GM19467 (cell line): ENCODE measurements around the gene C1QTNF7.

Experiments used
- ATAC-seq: cut with Tn5 transposase; IDR thresholded peaks from one replicate; pipeline ENCODE4 v1.9.1; 2021; ENCODE audit warnings: mild to moderate bottlenecking, moderate library complexity; ENCODE audit not compliant: unreplicated experiment

Gene C1QTNF7

DNA sequence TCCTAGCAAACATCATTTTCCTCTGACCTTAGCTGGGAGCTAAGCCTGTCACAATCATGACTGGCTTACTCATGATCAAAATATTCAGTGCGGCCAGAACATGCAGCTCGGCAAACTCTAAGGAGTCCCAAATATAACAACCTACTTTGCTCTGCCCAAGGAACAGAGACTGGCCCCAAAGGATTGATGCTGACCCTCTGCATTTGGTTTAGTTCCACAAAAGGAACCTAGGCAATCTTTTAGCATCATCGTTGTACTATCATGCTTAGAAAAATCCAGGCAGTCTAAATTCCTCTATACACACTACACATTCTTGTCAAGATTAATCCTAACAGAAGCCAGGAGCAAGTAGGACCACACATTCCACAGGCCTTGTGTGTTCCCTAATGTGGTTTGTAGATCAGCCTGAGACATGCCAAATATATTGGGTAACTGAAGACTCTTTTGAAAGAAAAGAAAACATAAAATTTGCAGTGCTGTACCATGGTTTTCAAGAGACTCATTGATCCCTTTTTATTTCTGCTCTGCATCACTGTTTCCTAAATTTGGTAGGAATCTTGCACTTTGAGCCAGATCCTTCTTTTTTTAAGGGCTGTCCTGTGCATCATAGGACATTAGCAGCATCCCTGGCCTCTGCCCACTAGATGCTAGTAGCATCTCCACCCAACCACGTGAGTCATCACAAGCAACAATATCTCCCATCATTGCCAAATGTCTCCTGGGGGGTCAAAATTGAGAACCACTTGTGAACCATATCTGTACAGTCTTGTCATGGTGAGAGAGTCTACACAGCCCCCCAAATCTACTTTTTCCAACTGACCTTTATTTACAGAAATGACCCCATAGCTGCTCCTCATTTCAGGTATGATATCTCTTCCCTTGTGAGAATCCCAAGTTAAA is 24.3 kb downstream of the C1QTNF7 start:
- no peak for ATAC-seq

DNA sequence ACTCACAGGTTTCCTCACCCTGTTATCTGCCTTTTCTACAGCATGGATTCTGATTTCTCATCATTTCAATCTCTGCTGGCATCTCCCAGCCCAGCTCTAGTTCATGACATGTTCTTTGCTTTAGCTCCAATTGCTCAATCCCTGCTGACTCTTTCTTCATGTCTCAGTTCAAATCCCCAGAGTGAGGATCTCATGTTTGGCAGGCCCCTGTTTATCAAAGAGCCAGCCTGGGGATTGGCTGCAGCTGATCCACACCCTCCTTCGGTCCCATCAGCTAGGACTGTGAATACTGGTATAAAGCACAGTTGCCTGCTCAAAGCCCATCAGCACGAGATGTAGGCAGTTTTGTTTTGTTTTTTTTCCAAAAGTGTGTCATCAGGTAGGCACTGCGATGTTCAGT is 27.5 kb downstream of the C1QTNF7 start:
- ATAC-seq = no peak

DNA sequence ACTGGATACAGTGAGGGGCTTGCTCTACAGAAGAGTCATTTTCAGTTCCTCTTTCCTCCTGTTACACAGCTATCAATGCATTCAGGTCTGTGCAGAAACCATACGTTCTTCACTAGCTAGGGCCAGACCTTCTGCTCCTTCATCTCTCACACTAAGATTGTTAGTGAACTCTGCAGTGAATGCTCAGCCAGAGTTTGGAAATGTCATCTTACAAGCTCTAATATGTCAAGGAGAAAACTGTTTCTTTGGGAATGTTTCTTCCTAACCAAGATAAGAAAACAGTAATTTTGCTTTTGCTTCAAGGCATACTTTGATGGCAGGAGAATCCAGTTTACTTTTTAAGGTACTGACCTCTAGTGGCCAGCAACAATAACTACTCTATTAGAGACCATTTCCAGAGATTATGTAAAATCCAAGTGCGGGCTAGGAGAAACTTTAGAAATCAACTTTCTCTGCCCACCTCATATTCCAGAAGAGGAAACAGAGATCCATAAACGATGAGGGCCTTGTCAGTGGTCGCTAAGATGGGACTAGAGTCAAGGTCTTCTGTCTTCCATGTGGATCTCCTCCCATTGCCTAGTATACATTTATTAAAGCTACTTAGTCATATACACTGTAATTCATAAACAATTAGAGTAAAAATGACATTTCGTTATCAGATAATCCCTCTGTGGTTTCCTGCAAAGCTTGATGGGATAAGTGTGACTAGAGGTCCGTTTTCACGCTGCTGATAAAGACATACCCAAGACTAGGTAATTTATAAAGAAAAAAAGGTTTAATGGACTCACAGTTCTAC is 29.8 kb downstream of the C1QTNF7 start:
- ATAC-seq = peak; percentile 92

DNA sequence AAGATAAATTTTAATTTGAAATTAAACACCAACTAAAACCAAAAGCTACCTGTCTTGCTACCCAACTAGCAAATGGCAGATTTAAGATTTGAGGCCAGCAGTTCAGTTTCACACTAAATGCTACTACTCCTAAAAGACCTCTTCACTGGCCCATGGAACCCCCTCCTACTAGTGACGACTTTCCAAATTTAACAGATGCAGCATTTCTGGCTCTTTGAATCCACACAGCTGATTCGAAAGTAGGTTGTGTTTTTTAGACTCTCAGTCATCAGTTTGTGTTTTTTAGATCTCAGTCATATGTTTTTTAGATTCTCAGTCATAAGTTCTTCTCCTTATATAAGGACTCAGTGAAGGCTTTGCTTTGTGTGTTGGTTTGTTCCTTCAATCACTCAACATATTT is 30.8 kb downstream of the C1QTNF7 start:
- no peak for ATAC-seq

DNA sequence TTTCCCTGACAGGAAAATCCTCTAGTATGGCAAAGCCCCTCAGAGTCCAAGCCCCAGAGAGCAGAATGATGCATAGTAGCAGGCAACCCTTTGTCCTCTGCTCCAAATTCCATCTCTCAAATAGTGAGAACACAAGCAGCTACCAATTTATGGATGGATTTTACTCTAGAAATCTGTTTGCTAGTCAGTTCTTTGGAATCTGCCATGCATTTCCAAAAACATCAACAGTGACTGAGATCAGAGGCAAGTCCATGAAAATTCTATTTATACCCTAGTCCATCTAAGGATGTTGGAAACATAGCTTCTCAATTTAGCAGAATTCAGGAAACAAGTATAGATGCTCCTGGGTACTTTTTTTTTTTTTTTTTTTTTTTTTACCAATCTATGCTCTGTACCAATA is 31.9 kb downstream of the C1QTNF7 start:
- no peak for ATAC-seq

DNA sequence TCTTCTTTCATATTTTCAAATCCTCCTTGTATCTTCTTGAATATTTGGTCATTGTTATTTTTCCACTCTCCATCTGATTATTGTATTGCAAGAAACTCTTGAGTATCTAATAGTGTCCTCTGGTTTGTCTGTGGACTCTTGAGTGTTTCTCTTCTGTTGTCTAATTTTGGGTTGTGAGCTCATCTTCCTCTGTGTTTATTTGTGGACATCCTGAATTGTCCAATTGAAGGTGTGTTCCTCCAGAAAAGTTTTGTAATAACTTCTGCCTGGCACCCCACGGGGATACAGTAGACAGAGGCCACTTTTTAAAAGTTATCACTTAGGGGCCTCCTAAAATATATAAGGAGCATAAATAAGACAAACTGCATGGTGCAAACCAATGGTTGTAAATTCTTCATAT is 38.8 kb downstream of the C1QTNF7 start:
- ATAC-seq = no peak

DNA sequence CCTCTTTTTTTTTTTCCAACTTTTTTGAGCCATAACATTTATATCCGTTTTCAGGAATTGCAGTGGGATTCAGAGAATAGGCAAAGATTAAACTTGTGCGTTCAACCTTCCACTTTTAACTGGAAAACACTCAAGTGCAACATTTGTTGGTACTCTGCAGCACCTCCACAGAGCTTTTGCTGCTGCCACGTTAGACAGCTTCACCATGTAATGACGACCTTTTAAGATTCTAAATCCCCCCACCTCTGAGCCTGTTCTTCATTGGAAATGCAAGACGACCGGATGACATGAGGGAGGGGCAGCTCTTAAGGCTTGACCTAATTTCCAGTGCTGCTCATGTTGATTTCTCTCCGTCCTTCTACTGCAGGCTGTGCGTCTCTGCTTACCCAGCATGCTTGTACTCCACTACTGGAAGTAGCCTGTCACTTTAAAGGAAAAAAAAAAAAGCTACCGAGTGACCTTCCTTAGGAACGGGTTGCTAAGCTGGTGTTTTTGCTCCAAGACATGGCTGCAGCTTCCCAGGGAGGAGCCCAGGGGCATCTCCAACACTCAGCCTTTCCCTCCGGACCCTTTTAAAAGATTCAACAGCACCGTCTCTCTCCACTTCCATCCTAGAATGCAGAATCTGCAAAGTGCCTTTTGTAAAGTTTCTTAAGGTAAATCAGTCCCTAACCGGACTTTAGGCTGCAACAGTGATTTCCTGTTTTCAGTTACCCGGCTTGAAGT is 41.7 kb downstream of the C1QTNF7 start, which contains the start of gene CC2D2A:
Gene CC2D2A, plus strand, starts transcription at position 481 of the 726 bp plus-strand sequence. CDS start 6,051 bp downstream, outside the sequence.
- ATAC-seq = no peak

DNA sequence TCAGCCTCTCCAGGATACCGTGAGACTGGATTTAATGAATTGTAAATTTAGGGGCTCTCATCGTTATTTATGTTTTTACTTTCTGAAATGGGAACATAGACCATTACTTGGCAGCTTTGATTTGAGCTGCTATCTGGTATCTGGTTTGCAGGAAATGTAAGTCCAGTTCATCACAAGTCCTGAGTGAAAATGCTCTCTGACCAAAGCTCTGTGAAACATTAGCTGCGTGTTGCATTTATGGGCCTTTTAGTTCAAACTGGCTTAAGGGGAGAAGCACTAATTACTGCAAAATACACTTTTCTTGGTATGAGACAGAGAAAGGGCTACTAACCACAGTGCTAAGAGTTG is 42.3 kb downstream of the C1QTNF7 start:
- ATAC-seq = no peak

DNA sequence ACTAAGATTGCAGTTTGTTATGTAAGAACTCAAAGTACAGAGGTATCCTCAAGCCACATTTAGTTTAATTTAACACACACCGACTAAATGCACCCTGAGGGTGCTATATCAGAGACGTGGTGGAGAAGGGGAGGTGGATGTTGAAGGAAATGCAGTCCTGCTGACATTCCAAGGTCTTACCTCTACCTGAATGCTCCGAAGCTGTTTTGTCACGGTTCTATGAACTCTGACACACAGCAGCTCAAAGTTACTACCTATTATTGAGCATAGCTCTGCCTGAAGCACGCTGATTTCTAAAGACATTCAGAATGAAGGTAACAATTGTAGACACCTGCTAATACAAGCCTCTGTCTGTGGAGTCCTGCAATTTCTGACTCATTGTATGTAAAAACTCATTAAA is 48.6 kb downstream of the C1QTNF7 start:
- ATAC-seq = no peak

DNA sequence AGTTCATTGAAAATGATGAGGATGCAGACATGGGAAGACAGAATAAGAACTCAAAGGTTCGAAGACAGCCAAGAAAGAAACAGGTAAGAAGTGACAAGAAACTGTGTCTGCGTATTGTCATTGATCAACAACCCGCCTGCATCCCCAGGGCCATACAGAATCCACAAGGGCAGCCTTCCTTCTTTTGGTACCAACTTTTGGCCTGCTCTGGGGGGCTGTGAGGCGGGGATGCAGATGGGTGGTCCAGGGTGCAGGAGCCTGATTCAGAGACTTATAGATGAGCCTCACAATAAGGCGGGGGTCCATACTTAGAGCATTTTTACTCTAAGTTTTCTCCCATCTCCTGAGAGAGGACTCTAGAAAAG is 50.9 kb downstream of the C1QTNF7 start:
- no peak for ATAC-seq

DNA sequence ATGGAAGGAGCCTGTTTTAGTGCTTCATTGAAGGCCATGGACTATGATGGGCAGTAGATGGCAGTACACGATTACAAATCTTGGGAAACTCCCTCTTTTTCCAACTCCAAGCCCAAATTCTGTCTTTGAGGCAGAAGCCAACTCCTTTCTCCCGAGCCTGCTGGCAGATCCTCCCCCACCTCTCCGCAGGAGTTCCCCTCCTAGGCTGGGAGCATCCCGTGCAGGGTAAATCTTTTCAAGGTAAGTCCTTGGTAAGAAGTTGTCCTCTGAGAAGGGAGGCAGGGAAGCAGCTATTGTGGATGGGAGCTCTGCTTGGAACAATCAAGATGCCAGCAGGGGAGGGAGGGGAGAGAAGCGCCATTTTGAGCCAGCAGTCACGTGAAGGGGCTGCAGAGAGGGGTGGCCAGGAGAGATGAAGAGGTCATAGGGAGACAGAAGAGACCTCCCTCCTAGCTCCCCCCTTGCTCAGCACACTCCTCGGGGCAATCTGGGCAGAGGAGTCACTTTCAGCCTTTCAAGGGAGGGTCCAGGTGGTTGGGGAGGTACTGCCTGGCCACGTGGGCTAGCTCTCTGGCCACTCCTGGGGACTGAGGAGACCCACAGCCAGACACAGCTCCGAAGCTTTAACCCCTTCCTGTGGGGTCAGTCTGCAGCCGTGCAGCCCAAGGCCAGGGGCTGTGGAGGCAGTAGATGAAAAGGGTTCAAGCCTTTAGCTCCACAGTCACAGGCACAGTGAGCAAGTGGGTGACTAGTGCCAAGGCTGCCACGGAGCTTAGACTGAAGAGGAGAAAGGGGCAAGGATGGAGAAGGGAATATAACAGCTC is 51.5 kb downstream of the C1QTNF7 start:
- no peak for ATAC-seq

DNA sequence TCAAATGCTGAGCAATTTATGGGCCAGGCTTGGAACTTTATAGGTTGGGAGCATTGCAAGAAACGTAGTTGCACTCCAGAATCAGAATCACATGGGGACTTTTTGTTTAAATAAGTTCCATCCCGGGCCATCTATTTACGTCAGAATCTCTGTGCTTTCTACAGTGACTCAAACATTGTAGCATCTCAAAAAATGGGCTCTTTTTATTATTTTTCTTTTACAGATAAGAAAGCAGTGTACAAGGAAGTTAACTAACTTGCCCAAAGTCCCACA is 52.0 kb downstream of the C1QTNF7 start:
- no peak for ATAC-seq

DNA sequence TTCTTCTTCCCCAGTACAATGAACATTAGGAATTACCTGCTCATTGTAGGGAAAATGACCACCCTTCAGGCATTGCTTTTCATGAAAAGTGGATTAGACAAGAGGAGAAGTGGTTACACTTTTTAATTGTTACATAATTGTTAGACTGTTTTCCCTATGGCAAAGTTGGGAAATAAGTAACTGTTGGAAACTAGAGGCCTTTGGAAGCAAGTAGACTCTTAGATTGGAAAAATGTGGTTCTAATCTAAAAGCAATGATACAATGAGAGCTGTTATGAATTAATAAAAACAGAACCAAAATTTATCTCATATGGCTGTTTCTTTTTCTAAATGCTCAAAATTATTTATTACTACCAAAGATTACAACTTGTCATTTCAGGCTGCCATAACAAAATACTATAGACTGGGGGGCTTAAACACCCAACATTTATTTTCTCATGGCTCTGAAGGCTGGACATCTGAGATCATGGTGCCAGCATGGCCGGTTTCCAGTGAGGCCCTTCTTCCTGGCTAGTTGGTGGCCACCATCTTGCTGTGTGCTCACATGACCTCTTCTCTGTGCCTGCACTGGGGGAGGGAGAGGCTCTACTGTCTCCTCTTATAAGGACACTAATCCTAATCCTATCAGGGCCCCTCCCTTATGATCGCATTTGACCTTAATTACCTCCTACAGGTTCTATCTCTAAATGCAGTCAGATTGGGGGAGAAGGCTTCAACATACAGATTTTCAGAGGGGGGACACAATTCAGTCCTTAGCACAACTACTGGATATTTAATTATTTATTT is 54.3 kb downstream of the C1QTNF7 start:
- ATAC-seq = no peak

DNA sequence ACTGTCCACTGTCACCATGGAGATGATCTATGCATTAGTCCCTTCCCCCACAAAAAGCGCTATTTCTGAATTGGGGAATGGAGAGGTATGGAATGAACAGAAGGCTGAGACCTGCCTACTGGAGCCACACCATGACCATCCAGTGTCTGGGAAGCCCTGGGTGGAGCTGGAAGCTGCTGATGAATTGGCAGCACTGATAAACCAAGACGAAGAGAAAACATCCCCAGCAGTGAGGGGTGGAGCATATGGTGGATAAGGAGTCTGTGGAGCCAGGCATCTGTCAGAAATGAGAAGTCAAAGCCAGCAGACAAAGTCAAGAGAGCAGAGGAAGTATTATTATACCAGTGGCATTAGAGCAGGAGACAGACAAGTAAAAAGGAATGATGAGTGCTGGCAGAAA is 55.0 kb downstream of the C1QTNF7 start:
- ATAC-seq = no peak

DNA sequence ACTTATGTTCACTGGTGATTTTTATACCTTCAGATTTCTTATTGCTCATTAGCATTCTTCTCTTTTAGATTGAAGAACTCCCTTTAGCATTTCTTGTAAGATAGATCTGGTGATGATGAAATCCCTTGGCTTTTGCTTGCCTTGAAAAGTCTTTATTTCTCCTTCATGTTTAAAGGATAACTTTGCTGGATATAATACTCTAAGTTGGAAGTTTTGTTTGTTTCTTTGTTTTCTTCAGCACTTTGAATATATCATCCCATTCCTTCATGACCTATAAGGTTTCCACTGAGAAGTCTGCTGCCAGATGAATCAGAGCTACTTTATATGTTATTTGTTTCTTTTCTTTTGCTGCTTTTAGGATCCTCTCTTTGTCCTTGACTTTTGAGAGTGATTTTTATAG is 60.3 kb downstream of the C1QTNF7 start:
- no peak for ATAC-seq

DNA sequence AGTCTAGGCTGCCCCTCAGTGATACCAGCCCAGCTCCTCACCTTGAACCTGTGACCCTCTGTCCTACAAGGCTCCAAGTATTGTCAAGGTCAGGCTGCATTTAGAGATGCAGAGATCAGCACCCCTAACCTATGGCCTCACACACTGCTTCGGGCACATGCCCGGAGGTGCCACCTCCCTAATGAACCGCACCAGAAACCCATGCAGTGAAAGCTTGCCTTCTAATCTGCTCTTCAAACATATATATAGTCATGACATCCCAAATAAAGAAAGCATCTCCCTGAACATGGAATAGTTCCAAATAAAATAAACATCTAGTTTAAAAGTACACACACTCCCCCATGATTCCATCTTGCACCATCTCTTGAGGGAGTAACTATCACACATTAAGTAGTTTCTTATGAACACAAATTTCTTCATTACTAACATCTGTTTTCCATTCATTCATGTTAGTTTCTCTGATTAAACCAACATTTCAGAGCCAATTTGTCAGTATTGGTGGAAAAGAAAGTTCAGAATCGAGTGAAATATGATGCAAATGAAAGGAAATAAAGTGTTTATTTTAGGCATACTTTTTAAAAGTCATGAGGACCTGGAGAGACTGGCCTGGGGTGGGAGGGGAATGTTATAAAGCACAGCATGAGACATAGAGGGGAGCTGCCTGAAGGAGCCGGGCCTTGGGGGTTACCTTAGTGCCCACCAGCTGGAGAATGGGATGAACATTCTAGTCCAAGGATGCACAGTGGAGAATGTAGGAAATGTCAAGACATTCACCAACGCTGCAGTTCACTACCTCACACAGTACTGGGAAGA is 61.0 kb downstream of the C1QTNF7 start:
- no peak for ATAC-seq

DNA sequence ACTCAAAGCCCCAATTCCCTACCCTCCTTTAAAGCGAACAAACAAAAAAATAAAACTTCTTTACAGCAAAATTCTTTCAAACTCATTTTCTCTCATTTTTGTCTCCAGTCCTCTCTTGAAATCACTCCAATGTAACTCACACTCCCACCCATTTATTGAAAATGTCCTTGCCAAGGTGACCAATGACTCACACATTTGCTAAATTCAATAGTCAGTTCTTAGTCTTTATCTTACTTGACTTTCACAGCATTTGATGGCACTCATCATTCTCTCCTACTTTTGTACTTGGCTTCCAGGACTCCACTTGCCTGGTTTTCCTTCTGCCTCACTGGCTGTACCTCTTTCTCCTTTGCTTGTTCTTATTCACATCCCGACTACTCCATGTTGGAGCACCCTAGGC is 61.7 kb downstream of the C1QTNF7 start:
- no peak for ATAC-seq

DNA sequence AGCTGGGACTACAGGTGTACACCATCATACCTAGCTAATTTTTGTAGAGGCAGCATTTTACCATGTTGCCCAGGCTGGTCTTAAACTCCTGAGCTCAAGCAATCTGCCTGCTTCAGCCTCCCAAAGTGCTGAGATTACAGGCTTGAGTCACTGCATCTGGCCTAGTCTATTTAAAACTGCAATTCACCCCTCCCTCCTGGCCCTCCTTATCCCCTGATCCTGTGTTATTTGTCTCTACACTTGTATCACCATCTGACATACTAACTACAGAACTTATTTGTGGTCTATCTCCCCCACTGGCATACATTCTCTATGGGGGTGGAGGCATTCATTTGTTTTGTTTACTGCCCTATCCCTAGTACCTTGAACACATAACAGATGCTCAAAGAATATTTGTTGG is 65.6 kb downstream of the C1QTNF7 start:
- no peak for ATAC-seq

DNA sequence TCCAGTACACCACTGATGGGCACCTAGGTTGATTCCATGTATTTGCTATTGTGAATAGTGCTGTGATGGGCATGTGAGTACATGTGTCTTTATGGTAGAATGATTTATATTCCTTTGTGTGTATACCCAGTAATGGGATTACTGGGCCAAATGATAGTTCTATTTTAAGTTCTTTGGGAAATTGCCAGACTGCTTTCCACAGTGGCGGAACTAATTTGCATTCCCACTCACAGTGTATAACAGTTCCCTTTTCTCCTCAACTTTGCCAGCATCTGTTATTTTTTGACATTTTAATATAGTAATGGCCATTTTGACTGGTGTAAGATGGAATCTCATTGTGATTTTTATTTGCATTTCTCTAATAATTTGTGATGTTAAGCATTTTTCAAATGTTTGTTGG is 67.8 kb downstream of the C1QTNF7 start:
- no peak for ATAC-seq
